RWPE2 (cell line): Measurements from ENCODE around the gene SLC38A6.

Experiments
- ATAC-seq: fragments of 200-7000 bp; cut with Tn5 transposase; 3 replicates; pipeline ENCODE4 v1.9.1; 2021; ENCODE audit warnings: low read depth
- DNase-seq: peaks from one replicate; pipeline ENCODE4 v3.0.0-alpha.2; 2020; ENCODE audit warnings: low spot score
- H3K27ac ChIP-seq: fragments of 450-650 bp; 2 replicates; pipeline ENCODE4 v1.5.1; 2017; ENCODE audit warnings: mild to moderate bottlenecking; ENCODE audit not compliant: poor library complexity, severe bottlenecking
- H3K27me3 ChIP-seq: fragments of 250-450 bp; sonication (Bioruptor Pico); 2 replicates; pipeline ENCODE4 v1.5.1; 2021; ENCODE audit warnings: mild to moderate bottlenecking, moderate library complexity; ENCODE audit not compliant: insufficient read depth, poor library complexity, severe bottlenecking
- H3K36me3 ChIP-seq: fragments of 250-450 bp; sonication (Bioruptor Pico); 2 replicates; pipeline ENCODE4 v1.5.1; 2020; ENCODE audit warnings: low read depth, mild to moderate bottlenecking, moderate library complexity
- H3K4me1 ChIP-seq: fragments of 250-450 bp; sonication (Bioruptor Pico); 2 replicates; pipeline ENCODE4 v1.5.1; 2021; ENCODE audit warnings: mild to moderate bottlenecking, moderate library complexity; ENCODE audit not compliant: insufficient read depth, poor library complexity, severe bottlenecking
- H3K4me3 ChIP-seq: fragments of 250-450 bp; sonication (Bioruptor Pico); 2 replicates; pipeline ENCODE4 v1.5.1; 2021; ENCODE audit warnings: mild to moderate bottlenecking, moderate library complexity; ENCODE audit not compliant: severe bottlenecking
- H3K9me3 ChIP-seq: fragments of 250-450 bp; sonication (Bioruptor Pico); 2 replicates; pipeline ENCODE4 v1.5.1; 2021; ENCODE audit warnings: mild to moderate bottlenecking, moderate library complexity; ENCODE audit not compliant: severe bottlenecking
- CTCF ChIP-seq: fragments of 450-650 bp; IDR thresholded peaks from one replicate; pipeline ENCODE4 v1.5.1; 2017; ENCODE audit warnings: mild to moderate bottlenecking, moderate library complexity; ENCODE audit not compliant: poor library complexity, severe bottlenecking

SLC38A6 gene

DNA sequence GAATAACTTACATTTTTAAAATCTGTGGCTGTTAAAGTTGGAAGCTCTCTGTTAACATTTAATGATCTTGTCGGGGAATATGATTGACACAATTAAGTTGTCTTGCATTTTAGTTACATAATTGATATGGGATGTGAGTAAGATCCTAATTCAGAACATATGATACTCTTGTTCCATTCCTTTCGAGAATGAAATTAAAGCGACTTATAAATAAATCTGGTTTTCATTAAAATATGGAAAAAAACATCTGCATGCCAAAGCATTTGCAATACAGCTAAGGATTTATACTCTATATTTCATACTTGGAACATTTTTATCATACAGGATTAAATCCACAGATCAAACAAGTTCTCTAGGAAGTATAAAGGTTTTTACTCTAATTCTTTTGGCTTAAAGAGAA lies 52.0 kb downstream of the SLC38A6 start:
- ATAC-seq (no peak), DNase-seq (no peak)
- no peaks in the 10 kb centered on the region for H3K9me3 ChIP-seq
- H3K4me1 ChIP-seq, result peaks cover 3% of the 10 kb centered on the region
- H3K4me3 ChIP-seq, result no peak overlapping the region
- no peak overlapping the region for H3K27ac ChIP-seq
- TF ChIP-seq CTCF, result no peak
- no peaks in the 10 kb centered on the region for H3K36me3 ChIP-seq
- H3K27me3 ChIP-seq, result no peaks in the 10 kb centered on the region

DNA sequence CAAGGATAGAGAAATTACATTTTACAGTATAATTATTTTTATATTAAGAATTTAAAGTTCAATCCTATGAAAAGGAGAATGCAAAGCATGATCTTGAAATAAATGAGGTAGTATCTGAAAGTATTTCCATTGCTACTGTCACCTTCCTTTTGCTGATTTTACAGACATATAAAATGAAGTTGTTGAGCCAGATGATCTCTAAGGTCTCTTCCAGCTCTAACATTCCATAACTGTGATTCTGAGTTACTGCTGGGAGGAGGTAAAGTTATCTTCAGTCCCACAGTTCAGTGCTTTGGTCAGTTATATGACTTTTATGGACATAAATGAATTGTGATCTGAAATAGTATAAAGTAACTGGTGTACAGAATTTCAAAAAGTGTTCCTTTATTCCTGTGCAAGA lies 52.8 kb downstream of the SLC38A6 start:
- no peak for ATAC-seq
- no peaks in the 10 kb centered on the region for H3K36me3 ChIP-seq
- no peak overlapping the region for H3K4me3 ChIP-seq
- no peaks in the 10 kb centered on the region for H3K27me3 ChIP-seq
- TF ChIP-seq CTCF, result no peak
- H3K4me1 ChIP-seq, result peaks cover 3% of the 10 kb centered on the region
- H3K27ac ChIP-seq, result no peak overlapping the region
- no peaks in the 10 kb centered on the region for H3K9me3 ChIP-seq
- no peak for DNase-seq

- no peak for DNase-seq
- TF ChIP-seq CTCF, result no peak
- ATAC-seq, result no peak
- H3K27ac ChIP-seq, result no peak overlapping the region
- H3K9me3 ChIP-seq, result no peaks in the 10 kb centered on the region
- no peaks in the 10 kb centered on the region for H3K36me3 ChIP-seq
- no peak overlapping the region for H3K4me3 ChIP-seq
- no peaks in the 10 kb centered on the region for H3K27me3 ChIP-seq
- H3K4me1 ChIP-seq, result peaks cover 3% of the 10 kb centered on the region
Observed at GRCh38 chr14:61034416-61035120, 53.5 kb downstream of the SLC38A6 start.

GRCh38 chr14:61037215-61037614 lies 56.2 kb downstream of the SLC38A6 start:
- DNase-seq, result no peak
- no peak overlapping the region for H3K27ac ChIP-seq
- H3K4me1 ChIP-seq, result peaks cover 3% of the 10 kb centered on the region
- no peaks in the 10 kb centered on the region for H3K36me3 ChIP-seq
- no peaks in the 10 kb centered on the region for H3K9me3 ChIP-seq
- H3K4me3 ChIP-seq, result no peak overlapping the region
- no peak for ATAC-seq
- no peak for TF ChIP-seq CTCF
- no peaks in the 10 kb centered on the region for H3K27me3 ChIP-seq

DNA sequence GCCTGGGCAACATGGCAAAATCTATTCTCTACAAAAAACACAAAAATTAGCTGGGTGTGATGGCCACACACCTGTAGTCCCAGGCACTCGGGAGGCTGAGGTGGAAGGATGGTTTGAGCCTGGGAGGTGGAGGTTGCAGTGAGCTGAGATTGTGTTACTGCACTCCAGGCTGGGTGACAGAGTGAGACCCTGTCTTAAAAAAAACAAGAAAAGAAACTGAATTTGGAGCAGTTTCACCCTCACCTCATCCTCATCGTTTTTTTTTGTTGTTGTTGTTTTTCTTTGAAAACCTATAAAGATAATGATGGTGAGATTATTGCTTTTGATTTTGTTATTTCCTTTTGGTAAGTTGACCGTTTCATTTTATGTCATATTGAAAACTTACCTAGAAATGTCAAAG lies 60.7 kb downstream of the SLC38A6 start:
- no peak for TF ChIP-seq CTCF
- ATAC-seq (no peak), DNase-seq (no peak)
- H3K4me1 ChIP-seq, result no peaks in the 10 kb centered on the region
- 0 out of 2 replicates have a peak, but pooled peaks cover 5% of the 10 kb centered on the region for H3K36me3 ChIP-seq
- no peak overlapping the region for H3K27ac ChIP-seq
- H3K9me3 ChIP-seq, result no peaks in the 10 kb centered on the region
- H3K27me3 ChIP-seq, result no peaks in the 10 kb centered on the region
- H3K4me3 ChIP-seq, result no peak overlapping the region
